GM10248 (cell line): Measurements from ENCODE around the gene MLF1.

Experiments used
- CTCF ChIA-PET: fragments of 300-600 bp; sonication (Branson Sonifier 250); formaldehyde crosslinking; extraction: SDS; loops from one replicate; lab custom pipeline; 2021; ENCODE audit warnings: antibody characterized with exemption; lab: Yijun Ruan, JAX
- POLR2A ChIA-PET: fragments of 350-650 bp; sonication (Branson Sonifier 250); formaldehyde crosslinking; extraction: SDS; loops from one replicate; lab custom pipeline; 2020; ENCODE audit warnings: antibody characterized with exemption; lab: Yijun Ruan, JAX
- DNase-seq: peaks from one replicate; pipeline ENCODE4 v3.0.0; 2012; ENCODE audit errors: extremely low spot score
- TF ChIP-seq, protein P1 (sequence below): IDR thresholded peaks from 2 replicates; pipeline ENCODE4 v1.5.1; 2012; ENCODE audit warnings: mild to moderate bottlenecking, low read depth; ENCODE audit errors: extremely low read depth, missing control alignments, control extremely low read depth

Gene MLF1

DNA sequence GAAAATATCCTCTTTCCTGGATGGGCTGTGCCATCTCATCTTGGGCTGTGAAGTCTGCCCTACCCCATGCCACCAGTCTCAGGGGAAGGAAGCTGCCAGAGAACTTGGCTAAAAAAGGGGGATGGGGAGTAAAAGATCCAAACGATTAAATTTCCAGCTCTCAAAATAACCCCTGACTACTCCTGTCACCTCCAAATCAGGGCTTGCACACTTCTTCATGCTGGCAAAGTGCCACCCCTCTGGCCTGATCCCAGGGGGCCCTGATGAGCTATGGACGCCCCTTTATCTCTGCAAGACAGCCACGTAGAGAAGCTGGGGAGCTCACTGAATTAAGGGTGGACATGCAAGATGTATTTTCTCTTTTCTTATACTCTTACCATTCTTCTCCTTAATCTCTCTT is 1.2 kb upstream of the MLF1 start:
- TF ChIP-seq, protein P1, sequence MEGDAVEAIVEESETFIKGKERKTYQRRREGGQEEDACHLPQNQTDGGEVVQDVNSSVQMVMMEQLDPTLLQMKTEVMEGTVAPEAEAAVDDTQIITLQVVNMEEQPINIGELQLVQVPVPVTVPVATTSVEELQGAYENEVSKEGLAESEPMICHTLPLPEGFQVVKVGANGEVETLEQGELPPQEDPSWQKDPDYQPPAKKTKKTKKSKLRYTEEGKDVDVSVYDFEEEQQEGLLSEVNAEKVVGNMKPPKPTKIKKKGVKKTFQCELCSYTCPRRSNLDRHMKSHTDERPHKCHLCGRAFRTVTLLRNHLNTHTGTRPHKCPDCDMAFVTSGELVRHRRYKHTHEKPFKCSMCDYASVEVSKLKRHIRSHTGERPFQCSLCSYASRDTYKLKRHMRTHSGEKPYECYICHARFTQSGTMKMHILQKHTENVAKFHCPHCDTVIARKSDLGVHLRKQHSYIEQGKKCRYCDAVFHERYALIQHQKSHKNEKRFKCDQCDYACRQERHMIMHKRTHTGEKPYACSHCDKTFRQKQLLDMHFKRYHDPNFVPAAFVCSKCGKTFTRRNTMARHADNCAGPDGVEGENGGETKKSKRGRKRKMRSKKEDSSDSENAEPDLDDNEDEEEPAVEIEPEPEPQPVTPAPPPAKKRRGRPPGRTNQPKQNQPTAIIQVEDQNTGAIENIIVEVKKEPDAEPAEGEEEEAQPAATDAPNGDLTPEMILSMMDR: no peak
- ChIA-PET POLR2A (no interaction called here), CTCF (interaction anchor here (1.0 to 2.9 kb wide), 9 partner anchors 11 to 1038 kb away, joined by 3 to 10 read pairs (median 4); partner anchors contain the start of gene GFM1)
- DNase-seq: no peak

DNA sequence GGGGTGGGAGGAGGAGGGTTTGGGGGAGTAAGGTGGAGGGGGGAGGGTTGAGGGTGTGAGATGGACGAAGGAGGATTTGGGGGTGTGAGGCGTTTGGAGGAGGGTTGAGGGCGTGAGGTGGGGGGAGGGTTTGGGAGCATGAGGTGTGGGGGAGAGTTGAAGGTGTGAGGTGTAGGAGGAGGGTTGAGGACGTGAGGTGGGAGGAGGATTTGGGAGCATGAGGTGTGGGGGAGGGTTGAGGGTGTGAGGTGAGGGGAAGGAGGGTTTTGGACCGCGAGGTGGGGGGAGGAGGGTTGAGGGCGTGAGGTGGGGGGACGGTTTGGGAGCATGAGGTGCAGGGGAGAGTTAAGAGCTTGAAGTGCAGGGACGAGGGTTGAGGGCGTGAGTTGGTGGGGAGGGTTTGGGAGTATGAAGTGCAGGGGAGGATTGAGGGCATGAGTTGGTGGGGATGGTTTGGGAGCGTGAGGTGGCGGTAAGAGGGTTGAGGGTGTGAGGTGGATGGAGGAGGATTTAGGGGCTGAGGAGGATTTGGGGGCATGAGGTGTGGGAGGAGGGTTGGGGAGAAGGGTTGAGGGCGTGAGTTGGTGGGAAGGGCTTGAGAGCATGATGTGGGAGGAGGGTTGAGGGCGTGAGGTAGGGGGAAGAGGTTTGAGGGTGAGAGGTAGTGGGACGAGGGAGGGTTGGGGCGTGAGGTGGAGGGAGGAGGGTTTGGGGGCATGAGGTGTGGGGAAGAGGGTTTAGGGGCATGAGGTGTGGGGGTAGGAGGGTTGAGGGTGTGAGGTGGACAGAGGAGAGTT is 1.2 kb downstream of the MLF1 start:
- TF ChIP-seq, protein P1: no peak
- CTCF ChIA-PET: no interaction called here
- POLR2A ChIA-PET: no interaction called here
- DNase-seq: no peak

DNA sequence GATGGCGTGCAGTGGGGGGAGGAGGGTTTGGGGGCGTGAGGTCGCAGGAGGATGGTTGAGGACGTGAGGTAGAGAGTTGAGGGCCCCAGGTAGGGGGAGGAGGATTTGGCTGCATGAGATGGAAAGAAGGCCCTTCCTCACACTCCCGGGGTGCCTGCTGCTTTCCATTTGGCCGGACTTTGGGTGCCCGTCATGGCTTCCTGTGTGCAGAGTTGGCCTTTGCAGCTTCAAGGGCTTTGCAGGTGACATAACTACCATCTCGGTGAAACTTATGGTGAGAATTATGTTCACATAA is 1.7 kb downstream of the MLF1 start:
- ChIA-PET POLR2A (no interaction called here), CTCF (no interaction called here)
- no peak for DNase-seq
- TF ChIP-seq, protein P1: no peak

DNA sequence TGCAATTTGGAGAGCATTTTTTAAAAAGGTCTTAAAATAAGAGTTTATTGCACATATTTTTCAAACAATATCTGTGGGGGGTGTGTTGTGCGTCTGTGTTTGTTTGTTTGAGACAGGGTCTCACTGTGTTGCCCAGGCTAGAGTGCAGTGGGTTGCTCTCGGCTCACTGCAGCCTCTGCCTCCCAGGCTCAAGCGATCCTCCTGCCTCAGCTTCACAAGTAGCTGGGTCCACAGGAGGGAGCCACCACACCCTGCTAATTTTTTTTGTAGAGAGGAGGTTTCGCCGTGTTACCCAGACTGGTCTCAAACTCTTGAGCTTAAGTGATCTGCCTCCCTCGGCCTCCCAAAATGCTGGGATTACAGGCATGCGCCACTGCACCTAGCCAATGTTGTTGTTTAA is 2.7 kb downstream of the MLF1 start:
- no peak for DNase-seq
- CTCF ChIA-PET: no interaction called here
- POLR2A ChIA-PET: no interaction called here
- TF ChIP-seq, protein P1: no peak

DNA sequence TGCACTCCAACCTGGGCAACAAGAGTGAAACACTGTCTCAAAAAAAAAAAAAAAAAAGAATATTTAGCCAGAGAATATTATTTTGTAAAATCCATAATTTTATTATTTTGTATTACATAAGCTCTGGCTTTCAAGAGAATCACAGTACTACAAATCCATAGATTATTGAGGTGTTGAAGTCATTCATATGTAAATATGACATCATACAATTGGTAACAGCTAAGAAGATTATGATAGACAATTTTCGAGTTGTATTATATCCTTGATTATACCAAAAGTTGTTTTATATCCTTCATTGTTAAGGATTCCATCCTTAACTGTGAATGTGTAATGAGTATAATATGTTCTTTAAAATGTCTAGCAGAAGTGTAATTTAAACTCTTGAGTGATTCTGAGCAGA is 3.7 kb downstream of the MLF1 start:
- TF ChIP-seq, protein P1: no peak
- DNase-seq: no peak
- ChIA-PET POLR2A (no interaction called here), CTCF (no interaction called here)

DNA sequence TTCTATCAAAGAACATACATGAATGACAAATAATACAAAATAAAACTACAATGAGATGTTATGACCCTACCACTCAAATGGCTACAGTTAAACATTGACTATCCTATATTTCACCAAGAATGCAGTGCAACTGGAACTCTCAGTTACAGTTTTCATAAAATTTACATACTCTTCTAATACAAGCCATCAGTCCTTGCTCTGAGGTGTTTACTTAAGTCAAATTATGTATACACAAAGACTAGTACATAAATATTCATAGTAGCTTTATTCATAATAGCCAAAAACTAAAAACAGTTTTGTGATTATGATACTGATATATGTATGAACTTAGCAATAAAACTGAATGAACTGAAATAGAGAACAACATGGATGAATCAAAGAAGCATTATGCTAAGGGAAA is 19.2 kb downstream of the MLF1 start:
- DNase-seq: no peak
- TF ChIP-seq, protein P1: no peak
- ChIA-PET CTCF (interaction anchor here (1.6 kb wide), 1 partner anchor 20 kb away, joined by 4 read pairs; no protein-coding TSS in a partner anchor), POLR2A (interaction anchor here (0.7 kb wide), 1 partner anchor 33 kb away, joined by 5 read pairs; no protein-coding TSS in a partner anchor)
